CD14-positive monocyte (primary cell): Measurements from ENCODE around the gene BCCIP. TPM values are rescaled to one million over a fixed set of nuclear protein-coding genes. Genes with fewer than 3 reads are reported as not detected.

Experiments
- DNase-seq, 3 donors: peaks; one replicate each; pipeline ENCODE4 v3.0.0-alpha.2; 2011 to 2022
- H2AFZ ChIP-seq: 2 replicates; pipeline ENCODE4 v1.6.0; 2012; ENCODE audit warnings: mild to moderate bottlenecking, low read depth, low read length, inconsistent platforms; ENCODE audit not compliant: insufficient read depth, poor library complexity, severe bottlenecking
- H3K27ac ChIP-seq, 2 donors: 1 replicate in 1 of 2; 2 replicates in 1 of 2; pipeline ENCODE4 v1.5.1; 2012 to 2013; ENCODE audit warnings: low read length in 2 of 2, control low read depth in 1 of 2, inconsistent platforms in 1 of 2, low read depth in 1 of 2, mild to moderate bottlenecking in 1 of 2
- H3K27me3 ChIP-seq, 2 donors: one replicate each; pipeline versions ENCODE4 v1.6.0 to v1.6.1; 2011 to 2013; ENCODE audit warnings: low read length in 2 of 2; ENCODE audit not compliant: control insufficient read depth in 2 of 2, insufficient read depth in 2 of 2
- H3K36me3 ChIP-seq, 2 donors: replicated peaks in 1 of 2; 1 replicate in 1 of 2; 2 replicates in 1 of 2; pipeline versions ENCODE4 v1.5.1 to v1.6.1; 2012 to 2013; ENCODE audit warnings: low read length in 2 of 2, control low read depth in 1 of 2, inconsistent platforms in 1 of 2, mild to moderate bottlenecking in 1 of 2; ENCODE audit not compliant: insufficient read depth in 2 of 2, control insufficient read depth in 1 of 2
- H3K4me1 ChIP-seq, 2 donors: 1 replicate in 1 of 2; 2 replicates in 1 of 2; pipeline versions ENCODE4 v1.5.1 to v1.6.1; 2012 to 2013; ENCODE audit warnings: low read length in 2 of 2, control low read depth in 1 of 2, inconsistent platforms in 1 of 2, mild to moderate bottlenecking in 1 of 2, moderate library complexity in 1 of 2; ENCODE audit not compliant: insufficient read depth in 2 of 2, control insufficient read depth in 1 of 2
- H3K4me2 ChIP-seq: replicated peaks from 2 replicates; pipeline ENCODE3; 2012; ENCODE audit warnings: low read length, moderate library complexity, mild to moderate bottlenecking; ENCODE audit not compliant: poor library complexity, severe bottlenecking; ENCODE audit errors: extremely low read depth
- H3K4me3 ChIP-seq, 3 experiments: fragments of 200-600 bp in 1 of 3; sonication (generic) in 1 of 3; replicated peaks in 1 of 3; 1 replicate in 2 of 3; 2 replicates in 1 of 3; pipeline ENCODE4 v1.5.1; 2011 to 2013; ENCODE audit warnings: low read length in 3 of 3, mild to moderate bottlenecking in 3 of 3, control low read depth in 2 of 3, low read depth in 2 of 3, inconsistent platforms in 1 of 3, moderate library complexity in 1 of 3
- H3K79me2 ChIP-seq: 2 replicates; pipeline ENCODE4 v1.6.0; 2012; ENCODE audit warnings: mild to moderate bottlenecking, control low read depth, inconsistent platforms, low read length, moderate library complexity; ENCODE audit not compliant: insufficient read depth
- H3K9ac ChIP-seq: 2 replicates; pipeline ENCODE4 v1.6.0; 2017; ENCODE audit warnings: low read length, mild to moderate bottlenecking; ENCODE audit not compliant: insufficient read depth, poor library complexity, severe bottlenecking
- H3K9me3 ChIP-seq, 2 donors: replicated peaks in 1 of 2; 1 replicate in 1 of 2; 2 replicates in 1 of 2; pipeline versions ENCODE4 v1.5.1 to v1.6.1; 2012 to 2013; ENCODE audit warnings: low read length in 2 of 2, control low read depth in 1 of 2; ENCODE audit not compliant: control insufficient read depth in 1 of 2, insufficient read depth in 1 of 2
- H4K20me1 ChIP-seq: 2 replicates; pipeline ENCODE4 v1.6.0; 2012; ENCODE audit warnings: mild to moderate bottlenecking, low read length, control low read depth, moderate library complexity; ENCODE audit not compliant: insufficient read depth
- H3K27ac Mint-ChIP-seq, 7 donors: one replicate each; pipeline ENCODE4 v1.8.0; 2020; ENCODE audit warnings: mild to moderate bottlenecking in 7 of 7, mixed read lengths in 7 of 7, moderate library complexity in 6 of 7, inconsistent platforms in 2 of 7
- H3K27me3 Mint-ChIP-seq, 3 donors: one replicate each; pipeline ENCODE4 v1.8.0; 2021 to 2022; ENCODE audit warnings: low read depth in 3 of 3, mild to moderate bottlenecking in 3 of 3, mixed read lengths in 3 of 3, moderate library complexity in 3 of 3, inconsistent platforms in 1 of 3
- H3K36me3 Mint-ChIP-seq, 2 donors: one replicate each; pipeline ENCODE4 v1.8.0; 2020; ENCODE audit warnings: mixed read lengths in 2 of 2, inconsistent platforms in 1 of 2, mild to moderate bottlenecking in 1 of 2
- H3K4me1 Mint-ChIP-seq: one replicate; pipeline ENCODE4 v1.8.0; 2020; ENCODE audit warnings: mild to moderate bottlenecking, mixed read lengths
- H3K4me3 Mint-ChIP-seq, 2 donors: one replicate each; pipeline ENCODE4 v1.8.0; 2020; ENCODE audit warnings: mild to moderate bottlenecking in 2 of 2, mixed read lengths in 2 of 2, moderate library complexity in 1 of 2
- H3K9me3 Mint-ChIP-seq, 7 donors: one replicate each; pipeline ENCODE4 v1.8.0; 2020 to 2022; ENCODE audit warnings: mixed read lengths in 7 of 7, mild to moderate bottlenecking in 6 of 7, moderate library complexity in 6 of 7, inconsistent platforms in 2 of 7
- CTCF ChIP-seq: fragments of 200-600 bp; IDR thresholded peaks from one replicate; pipeline ENCODE4 v1.8.0; 2022; ENCODE audit warnings: antibody characterized with exemption, mild to moderate bottlenecking
- WGBS: methylation state at CpG from one replicate; pipeline ENCODE4 v1.1.5; 2013; ENCODE audit warnings: missing lambda C conversion rate; ENCODE audit not compliant: insufficient coverage; 5-methylcytosine and 5-hydroxymethylcytosine counted together
- intact Hi-C, 2 donors: fragments of 100-400 bp; cut with micrococcal nuclease; formaldehyde crosslinking; loops; one replicate each; pipeline versions ENCODE4 v1.15.0 to v1.15.1; 2023
- polyA plus RNA-seq, 3 donors: library from polyadenylated mRNA; depleted of rRNA in 1 of 3; unstranded in 2 of 3; stranded (reverse) in 1 of 3; fragments of 300-500 nt in 2 of 3; fragments of >200 nt in 1 of 3; fragmentation: Illumina TruSeq in 2 of 3; gene quantifications; 1 replicate in 2 of 3; 2 replicates in 1 of 3; pipeline ENCODE4 v1.2.3, GENCODE V29; 2012 to 2021

Gene BCCIP
- polyA plus RNA-seq, 3 donors = 16.0 to 61.7 (median 59.3) TPM

GRCh38 chr10:125811251-125811650 lies 12.1 kb upstream of the BCCIP start:
- no CpG with 5 or more reads among the region's 1 CpG for WGBS
- H3K9me3 Mint-ChIP-seq = peaks cover 0 to 1% (median 0%) of the 10 kb centered on the region in 7 donors
- Histone ChIP-seq H4K20me1 (no peaks in the 10 kb centered on the region), H3K27ac (no peak overlapping the region), H3K4me3 (no peak overlapping the region), H3K36me3 (peaks cover 58 to 82% of the 10 kb centered on the region in 2 donors), H3K4me2 (no peak overlapping the region), H2AFZ (no peak overlapping the region), H3K9ac (no peak overlapping the region), H3K27me3 (no peaks in the 10 kb centered on the region), H3K4me1 (no peaks in the 10 kb centered on the region), H3K9me3 (no peaks in the 10 kb centered on the region), H3K79me2 (no peaks in the 10 kb centered on the region)
- TF ChIP-seq CTCF = no peak
- H3K27me3 Mint-ChIP-seq = peaks cover 0 to 1% (median 0%) of the 10 kb centered on the region in 3 donors
- no peak overlapping the region for H3K4me3 Mint-ChIP-seq
- intact Hi-C loops = no loop called here
- no peak for DNase-seq
- no peak overlapping the region for H3K27ac Mint-ChIP-seq
- H3K36me3 Mint-ChIP-seq = peaks cover 67 to 68% of the 10 kb centered on the region in 2 donors
- H3K4me1 Mint-ChIP-seq = no peaks in the 10 kb centered on the region

- Histone ChIP-seq H3K36me3 (peaks cover 49 to 73% of the 10 kb centered on the region in 2 donors), H3K79me2 (no peaks in the 10 kb centered on the region), H3K27me3 (no peaks in the 10 kb centered on the region), H4K20me1 (no peaks in the 10 kb centered on the region), H3K9me3 (no peaks in the 10 kb centered on the region), H2AFZ (no peak overlapping the region), H3K4me3 (no peak overlapping the region), H3K4me1 (no peaks in the 10 kb centered on the region), H3K27ac (no peak overlapping the region), H3K9ac (no peak overlapping the region), H3K4me2 (no peak overlapping the region)
- DNase-seq = no peak
- Mint-ChIP-seq H3K4me1 (no peaks in the 10 kb centered on the region), H3K27me3 (peaks cover 0 to 1% (median 0%) of the 10 kb centered on the region in 3 donors), H3K27ac (no peak overlapping the region), H3K36me3 (peaks cover 57 to 59% of the 10 kb centered on the region in 2 donors), H3K4me3 (no peak overlapping the region), H3K9me3 (peaks cover 0 to 1% (median 0%) of the 10 kb centered on the region in 7 donors)
- 100% methylated on average over 1 of the region's 1 CpG for WGBS
- TF ChIP-seq CTCF = no peak
- intact Hi-C loops = no loop called here
Observed at GRCh38 chr10:125812128-125812750, 11.1 kb upstream of the BCCIP start.
